HEK293 (cell line): ENCODE measurements around the gene FPGS.
A peak's percentile ranks its signal among the peaks of the same experiment; 100 is the strongest.

ENCODE experiments used
- EGR2 ChIP-seq: fragments of 450-650 bp; formaldehyde crosslinking; IDR thresholded peaks from 2 replicates; pipeline ENCODE4 v1.5.1; 2016; ENCODE audit warnings: low read depth, missing biosample characterization, missing genetic modification characterization
- IKZF3 ChIP-seq: fragments of 450-650 bp; IDR thresholded peaks from 2 replicates; pipeline ENCODE4 v1.5.0; 2018; ENCODE audit warnings: missing biosample characterization, mild to moderate bottlenecking, missing genetic modification characterization, moderate library complexity
- PATZ1 ChIP-seq: fragments of 450-650 bp; formaldehyde crosslinking; IDR thresholded peaks from 2 replicates; pipeline ENCODE4 v1.5.1; 2016; ENCODE audit warnings: missing biosample characterization, missing genetic modification characterization
- SP2 ChIP-seq: fragments of 450-650 bp; formaldehyde crosslinking; IDR thresholded peaks from 2 replicates; pipeline ENCODE4 v1.5.1; 2016; ENCODE audit warnings: missing biosample characterization, missing genetic modification characterization
- WT1 ChIP-seq: fragments of 450-650 bp; formaldehyde crosslinking; IDR thresholded peaks from 2 replicates; pipeline ENCODE4 v1.5.1; 2016; ENCODE audit warnings: missing biosample characterization, missing genetic modification characterization
- YY2 ChIP-seq: fragments of 450-650 bp; formaldehyde crosslinking; IDR thresholded peaks from 2 replicates; pipeline ENCODE4 v1.5.1; 2016; ENCODE audit warnings: missing biosample characterization, missing genetic modification characterization
- ZBTB11 ChIP-seq: fragments of 450-650 bp; formaldehyde crosslinking; conservative IDR thresholded peaks from 2 replicates; pipeline ENCODE4 v1.5.1; 2016; ENCODE audit warnings: low read depth, missing biosample characterization, missing genetic modification characterization
- ZBTB17 ChIP-seq: fragments of 450-650 bp; formaldehyde crosslinking; IDR thresholded peaks from 2 replicates; pipeline ENCODE4 v1.5.1; 2016; ENCODE audit warnings: missing biosample characterization, missing genetic modification characterization
- ZBTB7A ChIP-seq: fragments of 450-650 bp; formaldehyde crosslinking; IDR thresholded peaks from 2 replicates; pipeline ENCODE4 v1.5.1; 2016; ENCODE audit warnings: low read depth, missing biosample characterization, missing genetic modification characterization
- ZFP37 ChIP-seq: fragments of 450-650 bp; formaldehyde crosslinking; IDR thresholded peaks from 2 replicates; pipeline ENCODE4 v1.5.1; 2016; ENCODE audit warnings: missing biosample characterization, missing genetic modification characterization
- ZNF114 ChIP-seq: fragments of 450-650 bp; formaldehyde crosslinking; IDR thresholded peaks from 2 replicates; pipeline ENCODE4 v1.5.0; 2017; ENCODE audit warnings: missing biosample characterization, missing genetic modification characterization
- ZNF133 ChIP-seq: fragments of 450-650 bp; formaldehyde crosslinking; IDR thresholded peaks from 2 replicates; pipeline ENCODE4 v1.5.1; 2016; ENCODE audit warnings: missing biosample characterization, missing genetic modification characterization
- ZNF23 ChIP-seq: fragments of 450-650 bp; formaldehyde crosslinking; IDR thresholded peaks from 2 replicates; pipeline ENCODE4 v1.5.1; 2016; ENCODE audit warnings: missing biosample characterization, missing genetic modification characterization, borderline replicate concordance
- ZNF239 ChIP-seq: fragments of 450-650 bp; formaldehyde crosslinking; IDR thresholded peaks from 2 replicates; pipeline ENCODE4 v1.5.1; 2016; ENCODE audit warnings: missing biosample characterization, missing genetic modification characterization
- ZNF324 ChIP-seq: fragments of 450-650 bp; formaldehyde crosslinking; IDR thresholded peaks from 2 replicates; pipeline ENCODE4 v1.5.1; 2016; ENCODE audit warnings: missing biosample characterization, missing genetic modification characterization
- ZNF426 ChIP-seq: fragments of 450-650 bp; formaldehyde crosslinking; IDR thresholded peaks from 2 replicates; pipeline ENCODE4 v1.5.1; 2017; ENCODE audit warnings: missing biosample characterization, missing genetic modification characterization, mild to moderate bottlenecking, inconsistent platforms, moderate library complexity
- ZNF488 ChIP-seq: fragments of 450-650 bp; formaldehyde crosslinking; IDR thresholded peaks from 2 replicates; pipeline ENCODE4 v1.5.1; 2016; ENCODE audit warnings: missing biosample characterization, missing genetic modification characterization
- ZNF513 ChIP-seq: fragments of 450-650 bp; IDR thresholded peaks from 2 replicates; pipeline ENCODE4 v1.5.1; 2018; ENCODE audit warnings: missing biosample characterization, missing genetic modification characterization
- ZNF555 ChIP-seq: fragments of 450-650 bp; formaldehyde crosslinking; conservative IDR thresholded peaks from 2 replicates; pipeline ENCODE4 v1.5.1; 2017; ENCODE audit warnings: missing biosample characterization, mild to moderate bottlenecking, missing genetic modification characterization, inconsistent platforms
- ZNF560 ChIP-seq: fragments of 450-650 bp; formaldehyde crosslinking; IDR thresholded peaks from 2 replicates; pipeline ENCODE4 v1.5.1; 2017; ENCODE audit warnings: missing biosample characterization, missing genetic modification characterization, borderline replicate concordance
- ZNF623 ChIP-seq: fragments of 450-650 bp; formaldehyde crosslinking; IDR thresholded peaks from 2 replicates; pipeline ENCODE4 v1.5.1; 2016; ENCODE audit warnings: missing biosample characterization, missing genetic modification characterization
- ZNF776 ChIP-seq: fragments of 450-650 bp; formaldehyde crosslinking; IDR thresholded peaks from 2 replicates; pipeline ENCODE4 v1.5.0; 2017; ENCODE audit warnings: missing biosample characterization, missing genetic modification characterization, borderline replicate concordance
- ZNF792 ChIP-seq: fragments of 450-650 bp; formaldehyde crosslinking; IDR thresholded peaks from 2 replicates; pipeline ENCODE4 v1.5.1; 2016; ENCODE audit warnings: missing biosample characterization, missing genetic modification characterization
- ZNF837 ChIP-seq: fragments of 450-650 bp; formaldehyde crosslinking; IDR thresholded peaks from 2 replicates; pipeline ENCODE4 v1.5.1; 2016; ENCODE audit warnings: missing biosample characterization, missing genetic modification characterization
- ZNF843 ChIP-seq: fragments of 450-650 bp; formaldehyde crosslinking; IDR thresholded peaks from 2 replicates; pipeline ENCODE4 v1.5.1; 2016; ENCODE audit warnings: missing biosample characterization, missing genetic modification characterization
- TF ChIP-seq, protein P1 (sequence below): fragments of 450-650 bp; formaldehyde crosslinking; IDR thresholded peaks from 2 replicates; pipeline ENCODE4 v1.5.1; 2016; ENCODE audit warnings: missing biosample characterization, missing genetic modification characterization
- TF ChIP-seq, protein P2 (sequence below): fragments of 450-650 bp; formaldehyde crosslinking; optimal IDR thresholded peaks from 2 replicates; pipeline ENCODE3; 2016; ENCODE audit warnings: missing biosample characterization, mild to moderate bottlenecking, missing genetic modification characterization

FPGS gene

DNA sequence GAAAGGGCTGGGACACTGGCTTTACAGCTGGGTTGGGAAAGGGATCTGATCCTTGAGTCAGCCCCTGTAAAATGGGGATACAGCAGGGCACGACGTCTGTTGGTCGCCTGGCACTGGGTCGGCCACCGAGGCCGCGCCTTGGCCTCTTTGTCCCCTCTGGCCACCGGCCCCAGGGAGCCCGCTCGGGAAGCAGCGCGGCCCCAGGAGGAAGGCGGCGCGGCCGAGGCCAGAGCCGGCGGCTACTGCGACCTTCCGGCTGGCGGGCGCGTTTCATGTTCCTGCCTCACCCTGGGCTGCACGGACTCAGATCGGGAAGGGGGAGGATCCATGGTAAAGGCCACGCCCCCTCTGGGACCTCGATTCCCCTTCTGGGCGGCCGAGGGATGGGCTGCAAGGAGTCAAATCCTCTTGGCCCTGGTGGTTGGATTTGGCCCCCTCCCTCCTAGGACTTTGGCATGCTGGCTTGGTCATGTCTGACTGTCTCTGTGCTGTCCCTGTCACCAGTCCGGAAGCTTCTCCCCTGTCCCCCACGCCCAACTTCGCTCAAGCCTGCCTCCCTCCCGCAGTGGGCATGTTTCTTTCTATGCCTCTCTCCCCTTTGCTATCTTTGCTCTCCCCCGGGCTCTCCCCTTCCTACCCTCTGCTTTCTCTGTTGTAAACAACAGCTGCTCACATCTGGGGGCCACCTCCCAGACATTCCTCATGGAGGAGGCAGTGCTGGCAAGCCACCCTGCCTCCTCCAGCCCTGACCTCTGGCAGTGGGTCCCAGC, 25.8 kb downstream of the FPGS start (continued):
- TF ChIP-seq ZNF837 (tag by site-specific recombination) (no peak), ZBTB11 (no peak), IKZF3 (tag by site-specific recombination) (no peak), YY2 (tag by site-specific recombination) (no peak), ZNF555 (tag by site-specific recombination) (no peak), EGR2 (tag by site-specific recombination) (no peak), ZBTB7A (tag by site-specific recombination) (no peak), ZNF776 (tag by site-specific recombination) (no peak), ZNF488 (no peak), ZNF239 (tag by site-specific recombination) (no peak), ZNF792 (tag by site-specific recombination) (no peak), ZNF513 (tag by site-specific recombination) (no peak), SP2 (tag by site-specific recombination) (peak; percentile 33), PATZ1 (tag by site-specific recombination) (0 out of 2 replicates have a peak, but pooled peaks have one; percentile 20), ZNF324 (tag by site-specific recombination) (no peak), ZNF843 (no peak), WT1 (tag by site-specific recombination) (no peak), ZNF23 (tag by site-specific recombination) (no peak), ZNF426 (no peak), ZNF114 (tag by site-specific recombination) (no peak), ZFP37 (no peak), ZNF133 (tag by site-specific recombination) (no peak), ZBTB17 (0 out of 2 replicates have a peak, but pooled peaks have one; percentile 14), ZNF560 (tag by site-specific recombination) (no peak), ZNF623 (no peak)
- TF ChIP-seq, protein P1, sequence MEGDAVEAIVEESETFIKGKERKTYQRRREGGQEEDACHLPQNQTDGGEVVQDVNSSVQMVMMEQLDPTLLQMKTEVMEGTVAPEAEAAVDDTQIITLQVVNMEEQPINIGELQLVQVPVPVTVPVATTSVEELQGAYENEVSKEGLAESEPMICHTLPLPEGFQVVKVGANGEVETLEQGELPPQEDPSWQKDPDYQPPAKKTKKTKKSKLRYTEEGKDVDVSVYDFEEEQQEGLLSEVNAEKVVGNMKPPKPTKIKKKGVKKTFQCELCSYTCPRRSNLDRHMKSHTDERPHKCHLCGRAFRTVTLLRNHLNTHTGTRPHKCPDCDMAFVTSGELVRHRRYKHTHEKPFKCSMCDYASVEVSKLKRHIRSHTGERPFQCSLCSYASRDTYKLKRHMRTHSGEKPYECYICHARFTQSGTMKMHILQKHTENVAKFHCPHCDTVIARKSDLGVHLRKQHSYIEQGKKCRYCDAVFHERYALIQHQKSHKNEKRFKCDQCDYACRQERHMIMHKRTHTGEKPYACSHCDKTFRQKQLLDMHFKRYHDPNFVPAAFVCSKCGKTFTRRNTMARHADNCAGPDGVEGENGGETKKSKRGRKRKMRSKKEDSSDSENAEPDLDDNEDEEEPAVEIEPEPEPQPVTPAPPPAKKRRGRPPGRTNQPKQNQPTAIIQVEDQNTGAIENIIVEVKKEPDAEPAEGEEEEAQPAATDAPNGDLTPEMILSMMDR (tag by site-specific recombination) = no peak
- TF ChIP-seq, protein P2, sequence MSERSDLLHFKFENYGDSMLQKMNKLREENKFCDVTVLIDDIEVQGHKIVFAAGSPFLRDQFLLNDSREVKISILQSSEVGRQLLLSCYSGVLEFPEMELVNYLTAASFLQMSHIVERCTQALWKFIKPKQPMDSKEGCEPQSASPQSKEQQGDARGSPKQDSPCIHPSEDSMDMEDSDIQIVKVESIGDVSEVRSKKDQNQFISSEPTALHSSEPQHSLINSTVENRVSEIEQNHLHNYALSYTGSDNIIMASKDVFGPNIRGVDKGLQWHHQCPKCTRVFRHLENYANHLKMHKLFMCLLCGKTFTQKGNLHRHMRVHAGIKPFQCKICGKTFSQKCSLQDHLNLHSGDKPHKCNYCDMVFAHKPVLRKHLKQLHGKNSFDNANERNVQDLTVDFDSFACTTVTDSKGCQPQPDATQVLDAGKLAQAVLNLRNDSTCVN (tag by site-specific recombination) = peak; percentile 25
